Activated T-cell treated with anti-CD3 and anti-CD28 coated beads for 4 hours (primary cell): ENCODE measurements around the gene NLGN1.

ENCODE experiments used
- DNase-seq: peaks from one replicate; pipeline ENCODE4 v3.0.0-alpha.2; 2020

Gene NLGN1

GRCh38 chr3:174116421-174116820 is 718.9 kb downstream of the NLGN1 start:
- DNase-seq: no peak

- no peak for DNase-seq
Observed at GRCh38 chr3:174120997-174121396, 723.5 kb downstream of the NLGN1 start.

- DNase-seq: no peak
Observed at GRCh38 chr3:174122411-174122810, 724.9 kb downstream of the NLGN1 start.

GRCh38 chr3:174125267-174125824 is 727.8 kb downstream of the NLGN1 start:
- DNase-seq: no peak

GRCh38 chr3:174126990-174127758 is 729.6 kb downstream of the NLGN1 start:
- DNase-seq: no peak

- DNase-seq: no peak
Observed at GRCh38 chr3:174132006-174132405, 734.5 kb downstream of the NLGN1 start.

- DNase-seq: no peak
Observed at GRCh38 chr3:174132421-174133042, 735.0 kb downstream of the NLGN1 start.

GRCh38 chr3:174146008-174146407 is 748.5 kb downstream of the NLGN1 start:
- no peak for DNase-seq

GRCh38 chr3:174147798-174148197 is 750.3 kb downstream of the NLGN1 start:
- DNase-seq: no peak

GRCh38 chr3:174153871-174154270 is 756.3 kb downstream of the NLGN1 start:
- DNase-seq: no peak

GRCh38 chr3:174156200-174156599 is 758.7 kb downstream of the NLGN1 start:
- no peak for DNase-seq

- DNase-seq: no peak
Observed at GRCh38 chr3:174158674-174159073, 761.1 kb downstream of the NLGN1 start.

GRCh38 chr3:174159604-174160003 is 762.1 kb downstream of the NLGN1 start:
- no peak for DNase-seq

GRCh38 chr3:174162550-174162949 is 765.0 kb downstream of the NLGN1 start:
- no peak for DNase-seq

- no peak for DNase-seq
Observed at GRCh38 chr3:174168026-174168425, 770.5 kb downstream of the NLGN1 start.

GRCh38 chr3:174168538-174169254 is 771.2 kb downstream of the NLGN1 start:
- no peak for DNase-seq

GRCh38 chr3:174169736-174170135 is 772.2 kb downstream of the NLGN1 start:
- DNase-seq: no peak

GRCh38 chr3:174170248-174170647 is 772.7 kb downstream of the NLGN1 start:
- no peak for DNase-seq

GRCh38 chr3:174186377-174186989 is 788.9 kb downstream of the NLGN1 start:
- DNase-seq: no peak

GRCh38 chr3:174191380-174191779 is 793.8 kb downstream of the NLGN1 start:
- DNase-seq: no peak

- DNase-seq: no peak
Observed at GRCh38 chr3:174191895-174192294, 794.4 kb downstream of the NLGN1 start.

- DNase-seq: no peak
Observed at GRCh38 chr3:174192471-174192870, 794.9 kb downstream of the NLGN1 start.

GRCh38 chr3:174193604-174194003 is 796.1 kb downstream of the NLGN1 start:
- DNase-seq: no peak
